Breast epithelium (tissue), 4 donors: ENCODE data around the gene GLB1L2. TPM values are rescaled to one million over a fixed set of nuclear protein-coding genes. Genes with fewer than 3 reads are reported as not detected.

Experiments used
- DNase-seq, 2 donors: peaks; one replicate each; pipeline ENCODE4 v3.0.0-alpha.2; 2019; ENCODE audit warnings: low spot score in 2 of 2
- H3K27ac ChIP-seq, 2 donors: fragments of 200-600 bp; sonication (generic) in 1 of 2; one replicate each; pipeline ENCODE4 v1.5.1; 2016 to 2019; ENCODE audit warnings: mild to moderate bottlenecking in 1 of 2
- H3K27me3 ChIP-seq, 2 donors: fragments of 200-600 bp; sonication (generic) in 1 of 2; one replicate each; pipeline versions ENCODE4 v1.5.1 to v1.6.0; 2017 to 2019; ENCODE audit warnings: control low read depth in 1 of 2, mild to moderate bottlenecking in 1 of 2
- H3K36me3 ChIP-seq: fragments of 200-600 bp; one replicate; pipeline ENCODE4 v1.5.1; 2019
- H3K4me1 ChIP-seq, 2 donors: fragments of 200-600 bp; sonication (generic); one replicate each; pipeline ENCODE4 v1.5.1; 2016 to 2019; ENCODE audit warnings: control low read depth in 1 of 2
- H3K4me3 ChIP-seq, 3 donors: fragments of 200-600 bp; sonication (generic); 1 replicate in 2 of 3; 2 replicates in 1 of 3; pipeline ENCODE4 v1.5.1; 2016 to 2019; ENCODE audit warnings: mild to moderate bottlenecking in 3 of 3, moderate library complexity in 2 of 3
- H3K9me3 ChIP-seq, 2 donors: fragments of 200-600 bp; sonication (generic) in 1 of 2; one replicate each; pipeline ENCODE4 v1.5.1; 2016 to 2019; ENCODE audit warnings: control low read depth in 1 of 2
- POLR2A ChIP-seq: fragments of 450-650 bp; IDR thresholded peaks from one replicate; pipeline ENCODE4 v1.6.1; 2016; ENCODE audit warnings: antibody characterized with exemption, mild to moderate bottlenecking, moderate library complexity
- POLR2AphosphoS5 ChIP-seq, 3 donors: sonication (generic); formaldehyde crosslinking; IDR thresholded peaks; one replicate each; pipeline ENCODE4 v1.6.1; 2017; ENCODE audit warnings: antibody characterized with exemption in 3 of 3
- intact Hi-C: fragments of 100-400 bp; cut with DNase I; formaldehyde crosslinking; loops from one replicate; pipeline ENCODE4 v1.15.1; 2023; ENCODE audit warnings: low total_unique reads
- total RNA-seq, 3 donors: library from RNA; depleted of rRNA; stranded (reverse); fragments of >200 nt; gene quantifications; one replicate each; pipeline ENCODE4 v1.1.0, GENCODE V29; 2016
- TF ChIP-seq, protein P1 (sequence below), 3 donors: fragments of 450-650 bp; IDR thresholded peaks; one replicate each; pipeline ENCODE4 v1.5.1; 2016 to 2017; ENCODE audit warnings: antibody characterized with exemption in 3 of 3, mild to moderate bottlenecking in 3 of 3, moderate library complexity in 3 of 3

GLB1L2 gene
- total RNA-seq, 3 donors from 2014 or later = 3.4 to 11.5 (median 6.6) TPM

DNA sequence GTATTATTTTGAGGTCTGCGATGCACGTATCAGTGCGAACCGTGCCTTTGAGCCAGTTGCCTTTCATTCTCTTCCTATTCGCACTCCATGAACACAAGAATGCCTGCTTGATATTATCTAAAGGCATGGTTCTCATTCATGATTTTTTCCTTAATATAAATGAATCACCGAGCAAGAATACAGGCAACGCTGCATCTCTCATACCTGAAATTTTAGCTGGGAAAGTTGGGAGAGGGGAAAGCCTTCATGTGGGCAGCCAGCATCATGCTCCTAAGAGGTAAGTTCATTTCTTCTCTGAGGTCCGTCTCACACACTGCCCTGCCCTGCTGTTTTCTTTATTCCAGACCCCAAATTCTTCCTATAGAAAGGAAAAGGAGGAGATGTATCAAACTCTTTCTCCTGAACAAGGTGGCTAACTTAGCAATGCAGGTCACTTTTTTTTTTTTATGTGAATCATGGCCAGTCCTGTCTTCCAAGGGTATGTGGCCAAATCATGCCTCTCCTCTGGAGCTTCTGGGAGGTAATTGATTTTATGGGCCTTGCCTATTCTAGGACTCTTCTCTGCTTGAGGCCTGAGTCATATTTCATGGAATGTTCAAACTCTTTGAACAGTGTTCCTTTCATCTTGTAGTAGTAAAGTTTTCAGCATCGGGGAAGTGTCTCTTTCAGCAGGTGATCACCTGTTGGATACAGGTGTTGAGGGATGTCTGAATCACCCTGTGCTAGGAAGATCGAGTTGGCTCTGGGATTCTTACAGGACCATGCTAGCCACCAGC, 3.2 kb downstream of the GLB1L2 start:
- H3K9me3 ChIP-seq = no peaks in the 10 kb centered on the region
- H3K36me3 ChIP-seq = no peaks in the 10 kb centered on the region
- no peak for DNase-seq
- H3K4me1 ChIP-seq = no peaks in the 10 kb centered on the region
- intact Hi-C loops = no loop called here
- H3K27ac ChIP-seq = no peak overlapping the region
- H3K27me3 ChIP-seq = no peaks in the 10 kb centered on the region
- TF ChIP-seq POLR2AphosphoS5 (IDR thresholded peaks at IDR 0.05) (no peak), POLR2A (no peak)
- TF ChIP-seq, protein P1, sequence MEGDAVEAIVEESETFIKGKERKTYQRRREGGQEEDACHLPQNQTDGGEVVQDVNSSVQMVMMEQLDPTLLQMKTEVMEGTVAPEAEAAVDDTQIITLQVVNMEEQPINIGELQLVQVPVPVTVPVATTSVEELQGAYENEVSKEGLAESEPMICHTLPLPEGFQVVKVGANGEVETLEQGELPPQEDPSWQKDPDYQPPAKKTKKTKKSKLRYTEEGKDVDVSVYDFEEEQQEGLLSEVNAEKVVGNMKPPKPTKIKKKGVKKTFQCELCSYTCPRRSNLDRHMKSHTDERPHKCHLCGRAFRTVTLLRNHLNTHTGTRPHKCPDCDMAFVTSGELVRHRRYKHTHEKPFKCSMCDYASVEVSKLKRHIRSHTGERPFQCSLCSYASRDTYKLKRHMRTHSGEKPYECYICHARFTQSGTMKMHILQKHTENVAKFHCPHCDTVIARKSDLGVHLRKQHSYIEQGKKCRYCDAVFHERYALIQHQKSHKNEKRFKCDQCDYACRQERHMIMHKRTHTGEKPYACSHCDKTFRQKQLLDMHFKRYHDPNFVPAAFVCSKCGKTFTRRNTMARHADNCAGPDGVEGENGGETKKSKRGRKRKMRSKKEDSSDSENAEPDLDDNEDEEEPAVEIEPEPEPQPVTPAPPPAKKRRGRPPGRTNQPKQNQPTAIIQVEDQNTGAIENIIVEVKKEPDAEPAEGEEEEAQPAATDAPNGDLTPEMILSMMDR (IDR thresholded peaks at IDR 0.05) = no peak
- H3K4me3 ChIP-seq = no peak overlapping the region

DNA sequence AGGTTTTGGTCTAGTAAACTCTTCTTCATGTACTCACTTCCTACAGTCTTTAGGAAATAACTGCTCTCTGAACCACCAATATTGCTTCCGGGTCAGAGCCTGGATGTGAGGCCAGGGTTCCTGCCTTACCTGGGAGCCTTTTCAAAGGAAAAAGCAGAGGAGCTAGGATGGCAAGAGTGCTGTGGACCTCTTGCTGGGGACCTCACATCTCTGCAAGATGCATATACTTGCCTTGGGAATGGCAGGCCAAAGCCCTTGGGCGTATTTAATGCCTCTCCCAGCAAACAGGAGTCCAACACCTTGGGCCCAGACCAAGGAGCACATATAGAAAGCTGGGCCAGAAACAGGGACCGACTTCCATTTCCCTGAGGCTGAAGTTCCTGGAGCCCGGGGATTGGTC, 5.3 kb downstream of the GLB1L2 start:
- Histone ChIP-seq H3K4me1 (no peaks in the 10 kb centered on the region), H3K36me3 (no peaks in the 10 kb centered on the region), H3K27ac (no peak overlapping the region), H3K9me3 (no peaks in the 10 kb centered on the region), H3K4me3 (no peak overlapping the region), H3K27me3 (no peaks in the 10 kb centered on the region)
- DNase-seq = no peak
- TF ChIP-seq POLR2AphosphoS5 (IDR thresholded peaks at IDR 0.05) (no peak), POLR2A (no peak)
- TF ChIP-seq, protein P1 (IDR thresholded peaks at IDR 0.05) = no peak
- intact Hi-C loops = no loop called here

DNA sequence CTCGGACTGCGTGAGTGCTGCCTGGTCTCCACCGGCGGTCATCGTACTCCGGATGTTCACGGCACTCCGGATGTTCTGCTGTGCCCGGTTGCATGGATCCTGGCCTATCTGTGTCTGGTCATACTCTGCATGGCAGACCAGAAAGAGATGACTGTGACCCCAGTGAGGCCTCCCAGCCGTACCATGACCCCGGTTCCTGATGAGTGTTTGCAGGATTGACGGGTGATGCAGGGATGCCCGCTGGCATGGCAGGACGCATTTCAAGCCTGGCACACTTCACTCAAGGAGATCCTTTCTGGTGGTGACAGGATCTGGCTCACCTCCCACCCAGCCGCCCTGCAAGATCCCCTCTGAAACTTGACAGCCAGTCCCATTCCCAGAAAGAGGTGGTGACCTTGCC, 6.3 kb downstream of the GLB1L2 start:
- H3K27ac ChIP-seq = no peak overlapping the region
- TF ChIP-seq, protein P1 (IDR thresholded peaks at IDR 0.05) = no peak
- TF ChIP-seq POLR2AphosphoS5 (IDR thresholded peaks at IDR 0.05) = no peak
- TF ChIP-seq POLR2A = no peak
- intact Hi-C loops = no loop called here

DNA sequence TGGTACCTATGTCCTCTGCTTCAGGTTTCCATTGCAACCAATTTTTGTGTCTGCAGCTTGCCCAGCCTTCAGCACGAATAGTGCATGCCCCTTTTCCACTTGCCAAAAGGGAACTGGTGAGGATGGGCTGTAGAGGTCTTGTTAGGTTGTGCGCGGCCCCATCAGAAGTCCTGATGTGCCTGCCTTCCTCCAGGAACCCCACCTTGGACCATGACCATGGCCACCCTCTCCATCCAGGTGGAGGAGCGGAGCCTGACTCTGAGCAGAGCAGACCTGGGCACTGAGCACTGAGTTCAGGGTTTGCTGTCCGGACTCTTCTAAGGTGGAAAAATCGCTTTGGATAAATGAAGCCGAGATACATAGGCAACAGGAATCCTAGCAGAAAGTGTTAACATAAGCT, 6.9 kb downstream of the GLB1L2 start:
- Histone ChIP-seq H3K27ac (no peak overlapping the region), H3K9me3 (no peaks in the 10 kb centered on the region), H3K27me3 (no peaks in the 10 kb centered on the region), H3K4me1 (no peaks in the 10 kb centered on the region), H3K36me3 (no peaks in the 10 kb centered on the region), H3K4me3 (no peak overlapping the region)
- TF ChIP-seq POLR2A = no peak
- TF ChIP-seq, protein P1 (IDR thresholded peaks at IDR 0.05) = no peak
- no peak for TF ChIP-seq POLR2AphosphoS5 (IDR thresholded peaks at IDR 0.05)
- intact Hi-C loops = no loop called here
- no peak for DNase-seq

More for the DNA sequence above, 6.3 kb downstream of the GLB1L2 start:
- DNase-seq = no peak
- no peaks in the 10 kb centered on the region for H3K27me3 ChIP-seq
- no peaks in the 10 kb centered on the region for H3K36me3 ChIP-seq
- no peak overlapping the region for H3K4me3 ChIP-seq
- H3K4me1 ChIP-seq = no peaks in the 10 kb centered on the region
- no peaks in the 10 kb centered on the region for H3K9me3 ChIP-seq

DNA sequence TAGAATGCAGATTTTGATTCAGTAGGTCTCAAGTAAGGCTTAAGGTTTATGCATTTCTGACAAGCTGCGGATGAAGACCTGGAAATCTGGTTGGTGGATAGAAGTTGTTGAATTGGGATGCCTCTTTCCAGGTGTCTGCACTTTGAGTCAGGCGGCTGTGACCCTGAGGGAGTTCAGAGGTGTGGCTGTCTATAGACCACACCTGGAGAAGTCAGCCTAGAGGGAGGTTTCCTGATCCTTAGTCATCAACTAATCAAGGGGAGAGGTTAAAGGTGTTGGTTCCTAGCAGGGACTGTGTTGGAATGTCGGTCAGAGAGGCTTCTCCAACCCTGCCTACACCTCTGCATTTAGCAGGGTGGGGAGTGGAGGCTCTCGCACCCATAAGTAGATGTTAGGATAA, 8.0 kb downstream of the GLB1L2 start:
- H3K36me3 ChIP-seq = no peaks in the 10 kb centered on the region
- DNase-seq = no peak
- TF ChIP-seq, protein P1 (IDR thresholded peaks at IDR 0.05) = no peak
- no peak for TF ChIP-seq POLR2AphosphoS5 (IDR thresholded peaks at IDR 0.05)
- TF ChIP-seq POLR2A = no peak
- no peak overlapping the region for H3K27ac ChIP-seq
- H3K4me3 ChIP-seq = no peak overlapping the region
- intact Hi-C loops = no loop called here
- no peaks in the 10 kb centered on the region for H3K9me3 ChIP-seq
- H3K4me1 ChIP-seq = no peaks in the 10 kb centered on the region
- no peaks in the 10 kb centered on the region for H3K27me3 ChIP-seq
